ENCODE data around the gene CTNNA2.

DNA sequence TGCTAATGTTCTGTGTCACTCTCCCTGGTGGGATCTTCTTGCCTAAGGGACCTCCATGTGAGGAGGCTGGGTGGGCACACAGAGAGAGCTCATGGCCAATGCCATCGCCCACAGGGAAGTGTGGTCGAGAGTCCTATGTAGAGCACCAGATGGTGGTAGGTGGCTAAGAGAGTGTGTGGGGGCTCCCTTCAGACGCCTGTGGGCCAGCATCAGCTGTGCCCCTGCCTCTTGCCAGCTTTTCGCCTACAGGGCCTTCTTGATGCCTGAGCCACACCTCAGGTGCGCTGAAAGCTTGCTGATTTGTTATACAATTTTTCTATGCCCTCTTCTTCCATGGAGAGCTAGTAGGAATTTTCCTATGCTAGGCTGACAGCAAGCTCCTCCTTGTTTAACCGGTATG lies 753.4 kb downstream of the CTNNA2 start:
- no peak for TF ChIP-seq POLR2AphosphoS5 (IDR thresholded peaks at IDR 0.05; ENCODE audit: low read depth, low read length)
- TF ChIP-seq YY1 (IDR thresholded peaks at IDR 0.05; ENCODE audit: low read depth) = no peak
- TF ChIP-seq SIN3A (IDR thresholded peaks at IDR 0.05; ENCODE audit: borderline replicate concordance, low read depth, low read length) = no peak
- TF ChIP-seq, protein P1, sequence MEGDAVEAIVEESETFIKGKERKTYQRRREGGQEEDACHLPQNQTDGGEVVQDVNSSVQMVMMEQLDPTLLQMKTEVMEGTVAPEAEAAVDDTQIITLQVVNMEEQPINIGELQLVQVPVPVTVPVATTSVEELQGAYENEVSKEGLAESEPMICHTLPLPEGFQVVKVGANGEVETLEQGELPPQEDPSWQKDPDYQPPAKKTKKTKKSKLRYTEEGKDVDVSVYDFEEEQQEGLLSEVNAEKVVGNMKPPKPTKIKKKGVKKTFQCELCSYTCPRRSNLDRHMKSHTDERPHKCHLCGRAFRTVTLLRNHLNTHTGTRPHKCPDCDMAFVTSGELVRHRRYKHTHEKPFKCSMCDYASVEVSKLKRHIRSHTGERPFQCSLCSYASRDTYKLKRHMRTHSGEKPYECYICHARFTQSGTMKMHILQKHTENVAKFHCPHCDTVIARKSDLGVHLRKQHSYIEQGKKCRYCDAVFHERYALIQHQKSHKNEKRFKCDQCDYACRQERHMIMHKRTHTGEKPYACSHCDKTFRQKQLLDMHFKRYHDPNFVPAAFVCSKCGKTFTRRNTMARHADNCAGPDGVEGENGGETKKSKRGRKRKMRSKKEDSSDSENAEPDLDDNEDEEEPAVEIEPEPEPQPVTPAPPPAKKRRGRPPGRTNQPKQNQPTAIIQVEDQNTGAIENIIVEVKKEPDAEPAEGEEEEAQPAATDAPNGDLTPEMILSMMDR (IDR thresholded peaks at IDR 0.05) = no peak
- no peak for TF ChIP-seq TAF1 (IDR thresholded peaks at IDR 0.05; ENCODE audit: borderline replicate concordance, low read depth, low read length)

Data from SK-N-SH (cell line).